Activated naive CD8-positive, alpha-beta T cell treated with anti-CD3 and anti-CD28 coated beads for 36 hours (primary cell): ENCODE results near the gene SLC30A7. TPM values are rescaled to one million over a fixed set of nuclear protein-coding genes. Genes with fewer than 3 reads are reported as not detected.
"Not testable (repeated sequence)": the region's sequence is repeated elsewhere in the genome, so short reads cannot be mapped to it uniquely, and the experiment has no call there.

Experiments
- DNase-seq: peaks from one replicate; pipeline ENCODE4 v3.0.0; 2021
- H3K27ac Mint-ChIP-seq: one replicate; pipeline ENCODE4 v1.8.0; 2022; ENCODE audit warnings: mild to moderate bottlenecking, moderate library complexity, mixed read lengths
- H3K27me3 Mint-ChIP-seq: one replicate; pipeline ENCODE4 v1.8.0; 2022; ENCODE audit warnings: mild to moderate bottlenecking, mixed read lengths
- H3K36me3 Mint-ChIP-seq: one replicate; pipeline ENCODE4 v1.8.0; 2021; ENCODE audit warnings: mild to moderate bottlenecking, mixed read lengths
- H3K4me1 Mint-ChIP-seq: one replicate; pipeline ENCODE4 v1.8.0; 2021; ENCODE audit warnings: mixed read lengths
- H3K4me3 Mint-ChIP-seq: one replicate; pipeline ENCODE4 v1.8.0; 2022; ENCODE audit warnings: mild to moderate bottlenecking, moderate library complexity, mixed read lengths
- H3K9me3 Mint-ChIP-seq: one replicate; pipeline ENCODE4 v1.8.0; 2022; ENCODE audit warnings: mixed read lengths
- total RNA-seq, 2 experiments: library from RNA; stranded (reverse); gene quantifications; one replicate each; pipeline ENCODE4 v1.2.3, GENCODE V29; 2021

The SLC30A7 gene, protein sequence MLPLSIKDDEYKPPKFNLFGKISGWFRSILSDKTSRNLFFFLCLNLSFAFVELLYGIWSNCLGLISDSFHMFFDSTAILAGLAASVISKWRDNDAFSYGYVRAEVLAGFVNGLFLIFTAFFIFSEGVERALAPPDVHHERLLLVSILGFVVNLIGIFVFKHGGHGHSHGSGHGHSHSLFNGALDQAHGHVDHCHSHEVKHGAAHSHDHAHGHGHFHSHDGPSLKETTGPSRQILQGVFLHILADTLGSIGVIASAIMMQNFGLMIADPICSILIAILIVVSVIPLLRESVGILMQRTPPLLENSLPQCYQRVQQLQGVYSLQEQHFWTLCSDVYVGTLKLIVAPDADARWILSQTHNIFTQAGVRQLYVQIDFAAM
- 10 to 100 TPM; 38.9 to 40.9 TPM for total RNA-seq

DNA sequence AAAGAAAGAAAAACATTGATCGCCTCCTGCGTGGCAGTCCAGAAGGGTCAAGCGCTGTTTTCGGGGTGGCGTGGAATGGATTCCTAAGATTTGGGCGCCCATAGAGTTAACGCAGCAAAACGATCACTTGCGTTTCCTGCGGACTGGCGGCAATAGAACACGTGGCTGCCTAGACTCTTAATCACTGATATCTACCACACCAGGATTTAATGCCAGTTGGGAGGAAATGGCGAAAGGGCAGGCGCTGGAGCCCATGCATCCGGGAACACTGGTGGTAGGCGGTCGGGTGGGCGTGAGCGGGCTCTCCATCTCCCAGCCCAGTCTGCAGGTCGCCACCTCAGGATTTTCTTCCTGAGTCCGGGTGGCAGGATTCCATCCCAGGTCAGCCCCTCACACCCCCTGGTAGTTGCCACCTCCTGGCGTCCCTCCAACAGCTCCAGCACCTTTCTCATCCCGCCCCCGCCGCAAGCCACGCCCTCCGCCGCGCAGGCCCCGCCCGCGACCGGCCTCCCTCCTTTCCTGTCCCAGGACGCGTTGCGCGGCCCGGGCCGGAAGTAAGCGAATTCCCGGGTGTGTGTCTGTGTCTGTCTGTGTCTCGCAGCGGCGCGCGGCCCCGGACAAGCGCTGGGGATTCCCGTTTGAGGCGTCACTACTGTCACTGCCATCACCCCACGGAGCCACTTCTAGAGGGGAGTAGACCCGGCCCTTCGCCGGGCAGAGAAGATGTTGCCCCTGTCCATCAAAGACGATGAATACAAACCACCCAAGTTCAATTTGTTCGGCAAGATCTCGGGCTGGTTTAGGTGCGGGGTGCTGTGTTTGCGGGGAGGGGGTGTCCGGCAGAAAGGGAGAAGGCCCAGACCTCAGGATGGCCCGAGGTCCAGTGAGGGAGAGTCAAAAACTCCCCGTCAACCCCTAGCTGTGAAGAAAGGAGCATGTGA, at the start of gene SLC30A7:
Gene SLC30A7 (plus strand): TSS at position 551 of the 941 bp plus-strand sequence. CDS start 173 bp downstream, at position 724.
- H3K27ac Mint-ChIP-seq = peak within 1 kb of the TSS; percentile 99
- peaks cover 45% of the 10 kb centered on the region for H3K4me1 Mint-ChIP-seq
- H3K4me3 Mint-ChIP-seq = peak within 1 kb of the TSS; percentile 97
- peaks cover 55% of the 10 kb centered on the region for H3K36me3 Mint-ChIP-seq
- peak; percentile 97 for DNase-seq
- peaks cover 6% of the 10 kb centered on the region for H3K9me3 Mint-ChIP-seq
- H3K27me3 Mint-ChIP-seq = no peaks in the 10 kb centered on the region

DNA sequence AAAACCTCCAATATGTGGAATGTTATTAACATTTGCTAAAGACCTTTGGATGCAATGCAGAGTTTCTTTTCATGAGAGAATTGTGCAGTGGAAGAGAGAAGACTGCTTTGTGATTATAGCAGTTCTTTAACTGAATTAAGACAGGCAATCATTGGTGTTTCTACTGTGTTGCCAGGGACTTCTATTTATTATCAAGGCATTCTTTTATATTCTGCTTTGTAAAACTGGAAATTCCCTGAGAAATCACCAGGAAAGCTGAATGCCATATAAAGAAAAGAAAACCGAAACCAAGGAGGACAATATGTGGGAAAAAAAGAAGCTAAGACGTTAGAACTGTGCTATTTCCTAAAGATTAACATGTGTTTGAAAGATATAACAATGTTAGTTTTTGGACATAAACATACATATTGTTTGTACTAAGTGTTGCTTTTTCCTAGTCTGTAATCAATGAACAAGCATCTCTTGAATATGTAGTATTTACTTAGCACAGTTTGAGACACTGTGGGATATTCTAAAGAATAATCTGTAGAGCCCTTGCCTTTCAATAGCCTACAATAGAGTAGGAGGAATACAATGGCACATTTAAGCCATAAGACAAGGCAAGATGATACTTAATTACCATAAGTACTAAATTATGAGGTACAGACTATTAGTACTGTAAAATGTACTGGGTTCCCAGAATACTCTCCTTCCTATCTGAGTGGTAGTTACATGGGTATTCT, 48.4 kb upstream of the SLC30A7 start:
- H3K27me3 Mint-ChIP-seq = peaks cover 13% of the 10 kb centered on the region
- H3K4me1 Mint-ChIP-seq = peaks cover 2% of the 10 kb centered on the region

DNA sequence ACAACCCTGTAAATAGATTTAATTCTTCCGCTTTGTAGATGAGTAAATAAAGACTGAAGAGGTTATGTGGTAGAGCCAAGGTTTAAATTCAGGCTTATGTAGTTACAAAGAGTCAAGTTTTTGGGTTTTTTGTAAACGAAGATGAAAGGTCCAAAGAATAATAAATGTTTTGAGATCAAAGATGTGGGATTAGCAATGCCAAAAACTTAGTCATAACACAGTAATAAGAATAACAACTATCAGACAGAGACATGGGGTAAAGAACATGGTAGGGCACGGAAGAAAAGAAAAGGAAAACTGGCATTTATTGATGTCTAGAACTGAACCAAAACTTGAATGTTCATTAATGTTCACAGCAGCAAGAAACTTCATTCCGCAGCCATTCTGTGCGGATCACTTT, 44.2 kb upstream of the SLC30A7 start:
- DNase-seq = no peak
- Mint-ChIP-seq H3K36me3 (peaks cover 3% of the 10 kb centered on the region), H3K9me3 (no peaks in the 10 kb centered on the region), H3K4me1 (peaks cover 2% of the 10 kb centered on the region), H3K27me3 (peaks cover 13% of the 10 kb centered on the region), H3K4me3 (no peak overlapping the region), H3K27ac (no peak overlapping the region)

More for the DNA sequence above, 48.4 kb upstream of the SLC30A7 start:
- no peaks in the 10 kb centered on the region for H3K36me3 Mint-ChIP-seq
- DNase-seq = no peak
- H3K4me3 Mint-ChIP-seq = no peak overlapping the region
- H3K9me3 Mint-ChIP-seq = peaks cover 4% of the 10 kb centered on the region
- no peak overlapping the region for H3K27ac Mint-ChIP-seq

DNA sequence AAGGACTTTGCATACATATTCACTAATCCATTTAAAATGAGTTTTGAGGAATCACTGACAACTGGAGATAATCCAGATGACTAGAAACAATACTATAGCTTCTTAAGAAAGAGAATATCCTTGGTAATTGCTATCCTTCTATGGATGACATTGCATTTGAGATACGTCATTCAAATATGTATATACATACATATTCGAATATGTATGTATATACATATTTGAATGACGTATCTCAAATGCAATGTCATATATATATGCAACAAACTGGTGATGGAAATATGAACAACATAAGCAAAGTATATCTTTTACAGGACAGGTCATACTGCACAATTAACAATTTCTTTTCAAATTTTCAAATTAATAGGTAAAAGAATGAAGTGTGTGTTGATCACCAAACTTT, 42.9 kb upstream of the SLC30A7 start:
- Mint-ChIP-seq H3K36me3 (peaks cover 3% of the 10 kb centered on the region), H3K4me3 (no peak overlapping the region), H3K4me1 (no peaks in the 10 kb centered on the region), H3K27me3 (peaks cover 11% of the 10 kb centered on the region), H3K27ac (no peak overlapping the region), H3K9me3 (no peaks in the 10 kb centered on the region)
- DNase-seq = no peak

DNA sequence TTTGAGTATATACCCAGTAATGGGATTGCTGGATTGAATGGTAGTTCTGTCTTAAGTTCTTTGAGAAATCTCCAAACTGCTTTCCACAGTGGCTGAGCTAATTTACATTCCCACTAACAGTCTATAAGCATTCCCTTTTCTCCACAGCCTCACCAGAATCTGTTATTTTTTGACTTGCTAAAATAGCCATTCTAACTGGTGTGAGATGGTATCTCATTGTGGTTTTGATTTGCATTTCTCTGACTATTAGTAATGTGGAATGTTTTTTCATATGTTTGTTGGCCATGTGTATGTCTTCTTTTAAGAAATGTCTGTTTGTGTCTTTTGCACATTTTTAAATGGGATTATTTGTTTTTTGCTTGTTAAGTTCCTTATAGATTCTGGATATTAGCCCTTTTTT, 40.8 kb upstream of the SLC30A7 start:
- H3K36me3 Mint-ChIP-seq, H3K4me1 Mint-ChIP-seq, H3K9me3 Mint-ChIP-seq, H3K4me3 Mint-ChIP-seq, H3K27me3 Mint-ChIP-seq, DNase-seq, H3K27ac Mint-ChIP-seq: not testable (repeated sequence)

DNA sequence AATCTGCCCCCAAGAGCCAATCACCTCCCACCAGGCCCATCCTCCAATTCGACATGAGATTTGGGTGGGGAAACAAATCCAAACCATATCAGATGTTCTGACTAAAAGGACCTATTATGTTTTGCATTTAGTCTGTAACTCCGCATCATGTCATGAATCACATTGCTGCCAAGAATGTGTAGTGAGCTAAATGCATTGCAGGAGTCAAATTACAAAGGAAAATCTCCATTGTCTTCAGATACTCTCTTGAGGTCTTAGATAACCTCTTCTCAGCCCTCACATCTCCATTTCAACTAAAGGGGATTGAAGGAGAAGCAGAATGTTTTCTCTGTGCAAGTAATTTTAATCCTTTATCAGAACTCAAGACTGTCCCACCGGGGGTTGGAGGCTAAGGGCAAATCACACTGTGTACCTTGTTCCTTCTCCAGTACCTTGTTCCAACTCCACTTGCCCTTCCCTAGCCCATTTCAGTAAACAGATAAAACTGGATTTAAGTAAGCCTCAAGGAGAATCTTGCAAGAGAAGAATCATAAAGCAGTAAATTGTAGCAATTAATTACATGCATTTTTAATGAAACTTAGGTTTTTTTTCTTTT, 35.4 kb upstream of the SLC30A7 start:
- DNase-seq = no peak
- H3K27ac Mint-ChIP-seq = no peak overlapping the region
- peaks cover 3% of the 10 kb centered on the region for H3K36me3 Mint-ChIP-seq
- no peaks in the 10 kb centered on the region for H3K4me1 Mint-ChIP-seq
- H3K27me3 Mint-ChIP-seq = no peaks in the 10 kb centered on the region
- no peak overlapping the region for H3K4me3 Mint-ChIP-seq
- H3K9me3 Mint-ChIP-seq = no peaks in the 10 kb centered on the region

DNA sequence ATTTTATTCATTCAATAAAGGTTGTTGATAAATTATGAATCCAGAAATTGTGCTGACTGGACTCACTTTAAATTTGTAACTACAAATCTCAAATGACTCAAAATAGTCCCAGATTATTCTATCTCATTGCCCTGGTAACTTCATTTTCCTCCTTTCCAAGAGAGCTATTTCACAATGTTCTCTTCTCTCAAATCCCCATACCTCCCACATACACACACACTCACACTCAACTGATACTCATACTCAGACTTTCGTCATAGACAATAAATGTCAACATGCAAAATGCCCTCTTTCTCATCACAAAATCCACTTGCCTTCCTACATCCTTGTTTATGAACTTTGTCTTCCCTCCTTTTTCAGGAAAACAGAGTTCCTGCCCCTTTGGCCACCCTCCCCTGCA, 34.5 kb upstream of the SLC30A7 start:
- Mint-ChIP-seq H3K36me3 (peaks cover 3% of the 10 kb centered on the region), H3K4me3 (no peak overlapping the region), H3K4me1 (no peaks in the 10 kb centered on the region)

DNA sequence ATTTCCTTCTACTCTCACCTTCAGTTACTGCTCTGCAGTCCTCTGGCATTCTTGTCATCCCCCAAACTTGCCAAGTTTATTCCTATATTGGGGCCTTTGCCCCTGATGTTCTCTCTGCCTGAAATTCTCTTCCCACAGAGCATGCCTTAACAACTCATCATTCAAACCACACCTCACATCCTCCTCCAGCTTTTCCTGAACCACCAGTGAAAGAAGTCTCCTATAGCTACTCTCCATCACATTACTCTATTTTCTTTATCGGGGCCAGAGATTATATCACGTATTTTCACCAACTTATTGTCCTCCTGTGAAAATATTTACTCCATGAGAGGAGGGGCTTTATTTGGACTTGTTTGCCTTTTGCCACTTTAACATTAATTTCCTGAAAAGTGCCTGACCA, 33.3 kb upstream of the SLC30A7 start:
- no peaks in the 10 kb centered on the region for H3K9me3 Mint-ChIP-seq
- no peak overlapping the region for H3K27ac Mint-ChIP-seq
- no peaks in the 10 kb centered on the region for H3K27me3 Mint-ChIP-seq
- no peak overlapping the region for H3K4me3 Mint-ChIP-seq
- no peaks in the 10 kb centered on the region for H3K4me1 Mint-ChIP-seq
- no peaks in the 10 kb centered on the region for H3K36me3 Mint-ChIP-seq
- DNase-seq = no peak

More for the DNA sequence above, 34.5 kb upstream of the SLC30A7 start:
- no peaks in the 10 kb centered on the region for H3K9me3 Mint-ChIP-seq
- no peak overlapping the region for H3K27ac Mint-ChIP-seq
- no peaks in the 10 kb centered on the region for H3K27me3 Mint-ChIP-seq
- no peak for DNase-seq

DNA sequence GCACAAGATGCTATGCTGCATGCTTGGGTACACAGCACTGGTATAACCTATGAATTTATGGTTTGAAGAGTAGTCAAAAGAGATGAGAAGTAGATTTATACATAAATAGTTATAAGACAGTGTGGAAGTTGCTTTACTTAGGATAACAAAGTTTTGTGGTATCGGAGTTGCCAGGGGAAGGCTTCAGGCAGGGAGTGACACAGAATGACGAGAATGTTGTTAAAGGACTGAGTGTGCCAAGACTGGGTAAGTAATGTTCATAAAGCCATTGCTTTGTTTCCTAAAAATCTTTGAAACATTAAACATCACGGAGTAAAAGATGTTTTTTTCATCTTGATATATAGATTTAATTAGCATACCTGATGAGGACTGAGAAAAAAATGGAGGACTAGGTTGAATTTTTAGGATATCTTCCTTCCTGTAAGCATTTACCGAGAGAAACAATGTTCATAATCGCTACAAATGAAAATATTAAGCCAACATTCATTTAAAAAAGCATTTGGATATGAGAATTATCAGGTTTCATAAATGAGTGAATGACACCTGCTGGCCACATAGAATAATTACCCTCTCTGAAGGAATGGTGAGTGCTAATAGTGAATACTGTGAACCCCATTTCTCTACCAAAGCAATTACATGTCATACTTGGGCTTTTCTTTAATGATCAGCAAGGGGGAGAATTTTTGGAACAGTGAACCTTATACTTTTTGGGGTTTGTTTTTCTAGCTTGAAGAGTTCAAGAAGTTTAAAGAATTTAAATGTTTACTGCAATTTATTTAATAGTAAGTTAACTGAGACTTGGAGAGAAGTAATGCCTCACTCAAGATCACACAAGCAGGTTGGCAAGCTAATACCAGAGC, 29.6 kb upstream of the SLC30A7 start:
- Mint-ChIP-seq H3K27me3 (no peaks in the 10 kb centered on the region), H3K4me1 (peaks cover 5% of the 10 kb centered on the region), H3K4me3 (no peak overlapping the region), H3K36me3 (no peaks in the 10 kb centered on the region), H3K9me3 (no peaks in the 10 kb centered on the region), H3K27ac (no peak overlapping the region)
- DNase-seq = no peak

DNA sequence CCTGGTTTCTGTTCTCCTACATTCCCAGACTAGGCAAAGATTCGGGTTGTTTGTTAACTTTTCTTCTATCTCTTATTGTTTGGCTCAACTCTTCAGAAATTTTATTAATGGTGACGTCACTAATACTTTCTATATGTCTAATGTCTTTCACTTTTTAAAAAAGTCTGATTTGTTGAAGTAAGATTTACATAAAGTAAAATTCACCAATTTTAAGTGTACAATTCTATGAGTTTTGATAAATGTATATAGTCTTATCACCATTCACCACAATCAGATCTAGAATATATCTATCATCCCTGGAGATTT, 29.0 kb upstream of the SLC30A7 start:
- DNase-seq = no peak
- Mint-ChIP-seq H3K27me3 (no peaks in the 10 kb centered on the region), H3K4me1 (peaks cover 5% of the 10 kb centered on the region), H3K27ac (no peak overlapping the region), H3K4me3 (no peak overlapping the region), H3K9me3 (no peaks in the 10 kb centered on the region), H3K36me3 (no peaks in the 10 kb centered on the region)

DNA sequence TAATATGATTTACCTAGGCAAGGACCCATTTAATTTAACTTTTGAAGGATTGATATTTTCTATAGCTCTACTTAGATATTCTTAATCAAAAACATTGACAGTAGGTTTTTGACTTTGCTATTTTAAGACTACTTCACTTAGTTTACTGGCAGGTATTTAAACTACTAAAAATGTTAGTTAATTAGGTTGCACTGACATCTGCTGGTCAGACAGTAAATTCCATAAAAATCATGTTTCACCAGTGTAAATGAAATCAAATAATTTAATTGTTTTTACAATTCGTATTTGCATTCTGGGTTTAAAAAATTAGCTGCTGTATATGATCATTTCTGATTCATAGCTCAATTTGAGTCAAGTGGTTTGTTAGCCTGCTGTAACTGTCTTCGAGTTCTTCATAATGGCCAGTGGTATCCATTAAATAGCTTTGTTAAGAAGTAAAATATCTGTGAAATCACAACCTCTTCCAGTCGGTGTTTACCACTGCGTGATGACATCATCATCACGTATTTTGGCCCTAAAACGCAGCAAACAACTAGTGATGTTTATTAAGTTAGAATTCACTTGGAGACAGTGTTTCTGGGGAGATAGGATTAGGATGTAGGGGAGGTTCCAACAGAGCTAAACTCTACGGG, 27.4 kb upstream of the SLC30A7 start:
- no peaks in the 10 kb centered on the region for H3K36me3 Mint-ChIP-seq

DNA sequence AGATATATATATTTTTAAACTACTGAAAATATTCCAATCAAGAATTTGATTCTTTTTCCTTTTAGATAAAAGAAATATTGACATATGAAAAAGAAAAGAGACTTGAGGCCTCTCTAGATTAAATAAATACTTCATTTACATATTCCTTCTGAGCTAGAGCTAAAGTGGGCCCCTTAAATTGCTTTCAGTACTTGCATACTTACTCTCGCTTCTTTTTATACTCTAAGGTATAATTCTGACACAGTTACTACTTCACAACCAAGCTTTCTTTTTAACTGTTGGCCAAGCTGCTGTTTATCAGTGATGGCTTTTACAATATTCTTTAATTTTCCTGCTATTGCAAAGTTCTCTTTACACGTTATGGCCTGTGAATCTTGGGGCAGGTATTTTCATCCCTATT, 25.9 kb upstream of the SLC30A7 start:
- H3K27me3 Mint-ChIP-seq = no peaks in the 10 kb centered on the region
- no peaks in the 10 kb centered on the region for H3K36me3 Mint-ChIP-seq
- no peak for DNase-seq
- peaks cover 5% of the 10 kb centered on the region for H3K4me1 Mint-ChIP-seq
- H3K4me3 Mint-ChIP-seq = no peak overlapping the region
- no peak overlapping the region for H3K27ac Mint-ChIP-seq
- H3K9me3 Mint-ChIP-seq = no peaks in the 10 kb centered on the region

More for the DNA sequence above, 27.4 kb upstream of the SLC30A7 start:
- DNase-seq = no peak
- Mint-ChIP-seq H3K27me3 (no peaks in the 10 kb centered on the region), H3K4me3 (no peak overlapping the region), H3K9me3 (no peaks in the 10 kb centered on the region), H3K4me1 (peaks cover 5% of the 10 kb centered on the region), H3K27ac (no peak overlapping the region)

DNA sequence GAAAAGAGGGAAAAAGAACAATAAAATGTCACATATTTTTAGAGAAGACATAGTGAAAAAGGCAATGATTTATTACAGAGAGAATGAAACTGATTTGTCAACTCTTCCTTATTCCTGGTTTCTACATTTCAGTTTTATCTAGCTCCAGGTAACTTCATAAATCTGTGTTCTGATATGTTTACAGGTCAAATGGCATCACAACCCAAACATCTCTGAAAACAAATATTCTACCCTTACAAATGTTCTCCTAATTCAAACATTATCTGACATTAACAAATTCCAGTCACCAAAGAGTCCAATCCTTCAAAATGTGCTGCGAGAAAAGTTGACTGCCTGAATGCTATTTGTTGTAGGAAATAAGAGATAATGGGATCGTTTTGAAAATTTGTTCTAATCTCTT, 21.5 kb upstream of the SLC30A7 start:
- Mint-ChIP-seq H3K4me3 (no peak overlapping the region), H3K4me1 (peaks cover 4% of the 10 kb centered on the region), H3K36me3 (no peaks in the 10 kb centered on the region), H3K9me3 (no peaks in the 10 kb centered on the region), H3K27me3 (no peaks in the 10 kb centered on the region), H3K27ac (no peak overlapping the region)
- DNase-seq = no peak

DNA sequence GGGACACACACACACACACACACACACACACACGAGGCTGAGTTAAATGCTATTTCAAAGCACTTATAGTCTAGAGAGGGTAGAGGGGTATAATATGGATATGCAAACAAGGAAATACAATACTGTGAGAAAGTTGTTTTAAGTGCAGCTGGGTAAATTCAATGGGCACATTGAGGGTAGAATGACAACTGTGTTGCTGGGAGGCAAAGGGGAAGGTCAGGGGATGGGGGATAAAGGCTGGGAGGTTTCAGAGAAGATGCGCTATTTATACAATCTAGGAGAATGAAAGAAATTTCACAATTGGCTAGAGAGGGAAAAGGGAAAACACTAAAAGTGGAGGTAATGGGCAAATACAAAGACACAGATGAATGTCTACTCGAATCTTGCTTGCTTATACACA, 20.7 kb upstream of the SLC30A7 start:
- Mint-ChIP-seq H3K4me3 (no peak overlapping the region), H3K27me3 (no peaks in the 10 kb centered on the region), H3K4me1 (peaks cover 3% of the 10 kb centered on the region), H3K27ac (no peak overlapping the region), H3K36me3 (no peaks in the 10 kb centered on the region), H3K9me3 (no peaks in the 10 kb centered on the region)
- DNase-seq = no peak
